ENCODE results near the gene GJC3.

- TF ChIP-seq CSDC2 (CRISPR knock-in tag; IDR thresholded peaks at IDR 0.05) = no peak
- TF ChIP-seq ZFP30 (CRISPR knock-in tag; IDR thresholded peaks at IDR 0.05) = no peak
- no peak for TF ChIP-seq PPARA (CRISPR knock-in tag; IDR thresholded peaks at IDR 0.05; ENCODE audit: borderline replicate concordance)
- TF ChIP-seq ZFP3 (CRISPR knock-in tag; IDR thresholded peaks at IDR 0.05) = no peak
- no peak for TF ChIP-seq ISL1 (CRISPR knock-in tag; IDR thresholded peaks at IDR 0.05)
Observed at GRCh38 chr7:99955247-99955646, 25.8 kb upstream of the GJC3 start.

Measured in SK-N-SH treated with all-trans-retinoic acid at 6 μM for 48 hours (cell line).